K562 (cell line): ENCODE results near the gene CDH5. TPM values are rescaled to one million over a fixed set of nuclear protein-coding genes. Genes with fewer than 3 reads are reported as not detected.

Experiments
- ATAC-seq: fragments of 200-7000 bp; cut with Tn5 transposase; 3 replicates; pipeline ENCODE4 v1.9.1; 2020; ENCODE audit warnings: moderate library complexity
- BruUV-seq: library from RNA; stranded (reverse); fragments of 400-500 nt; replicated peaks from 2 replicates; lab custom pipeline; 2021; lab: Mats Ljungman, UMichigan
- CTCF ChIA-PET: fragments of 300-600 bp; formaldehyde crosslinking; extraction: SDS; loops from one replicate; lab custom pipeline; 2021; ENCODE audit warnings: low intra/inter-chr PET ratio; lab: Yijun Ruan, JAX
- POLR2A ChIA-PET: fragments of 300-600, 350-650 bp; sonication (Branson Sonifier 250); formaldehyde crosslinking; extraction: SDS; loops from one replicate; lab custom pipeline; 2021; ENCODE audit warnings: antibody characterized with exemption, inconsistent platforms; lab: Yijun Ruan, JAX
- DNase-seq, 4 experiments: peaks; one replicate each; pipeline versions ENCODE4 v3.0.0 to v3.0.0-alpha.2; 2011 to 2018; ENCODE audit warnings: low spot score in 3 of 4, mixed read lengths in 3 of 4; ENCODE audit errors: extremely low read depth in 1 of 4
- FAIRE-seq: peaks from 2 replicates; lab custom pipeline; 2011; peaks lifted over from hg19 to GRCh38; lab: Jason Lieb, UNC
- H2AFZ ChIP-seq: 2 replicates; pipeline ENCODE4 v1.6.0; 2011; ENCODE audit warnings: low read depth, low read length, control low read depth, inconsistent platforms
- H3K27ac ChIP-seq: fragments of 200-600 bp; 3 replicates; pipeline ENCODE4 v1.8.0; 2011; ENCODE audit warnings: low read depth, mild to moderate bottlenecking, control low read depth, inconsistent platforms, low read length, moderate library complexity, mixed read lengths; ENCODE audit errors: extremely low read depth
- H3K27me3 ChIP-seq, 2 experiments: fragments of 300-600 bp in 1 of 2; 2 replicates in 1 of 2; 3 replicates in 1 of 2; pipeline versions ENCODE4 v1.6.0 to v1.8.0; 2011; ENCODE audit warnings: inconsistent platforms in 2 of 2, low read length in 2 of 2, mild to moderate bottlenecking in 1 of 2, mixed read lengths in 1 of 2, moderate library complexity in 1 of 2; ENCODE audit not compliant: control insufficient read depth in 2 of 2, insufficient read depth in 2 of 2
- H3K36me3 ChIP-seq: fragments of 300-600 bp; 3 replicates; pipeline ENCODE4 v1.8.0; 2011; ENCODE audit warnings: mild to moderate bottlenecking, low read length, inconsistent platforms; ENCODE audit not compliant: control insufficient read depth, insufficient read depth
- H3K4me1 ChIP-seq, 2 experiments: fragments of 200-600 bp in 1 of 2; replicated peaks in 1 of 2; 2 replicates in 1 of 2; 3 replicates in 1 of 2; pipeline versions ENCODE4 v1.5.1 to v1.8.0; 2011; ENCODE audit warnings: inconsistent platforms in 2 of 2, low read length in 2 of 2, mild to moderate bottlenecking in 1 of 2, mixed read lengths in 1 of 2, moderate library complexity in 1 of 2; ENCODE audit not compliant: control insufficient read depth in 2 of 2, insufficient read depth in 2 of 2
- H3K4me2 ChIP-seq: 2 replicates; pipeline ENCODE4 v1.6.1; 2011; ENCODE audit warnings: low read length, control low read depth, inconsistent platforms, mixed read lengths; ENCODE audit not compliant: insufficient read depth
- H3K4me3 ChIP-seq: fragments of 200-600 bp; sonication (generic), shearing (Covaris generic); 2 replicates; pipeline ENCODE4 v1.5.1; 2016; ENCODE audit warnings: control low read depth, inconsistent platforms
- H3K79me2 ChIP-seq: fragments of 200-600 bp; 3 replicates; pipeline ENCODE4 v1.8.0; 2011; ENCODE audit warnings: low read length, inconsistent platforms; ENCODE audit not compliant: control insufficient read depth, insufficient read depth
- H3K9ac ChIP-seq, 2 experiments: 2 replicates each; pipeline versions ENCODE4 v1.6.0 to v1.6.1; 2011; ENCODE audit warnings: low read depth in 2 of 2, low read length in 2 of 2, control low read depth in 1 of 2, inconsistent platforms in 1 of 2, mild to moderate bottlenecking in 1 of 2, mixed read lengths in 1 of 2; ENCODE audit not compliant: insufficient read depth in 1 of 2
- H3K9me1 ChIP-seq: one replicate; pipeline ENCODE4 v1.6.0; 2011; ENCODE audit warnings: inconsistent platforms, mild to moderate bottlenecking, low read length, moderate library complexity; ENCODE audit not compliant: control insufficient read depth, insufficient read depth
- H3K9me3 ChIP-seq: replicated peaks from 2 replicates; pipeline ENCODE4 v1.5.1; 2011; ENCODE audit warnings: low read depth, low read length, inconsistent platforms; ENCODE audit not compliant: control insufficient read depth, insufficient read depth
- H4K20me1 ChIP-seq: replicated peaks from 2 replicates; pipeline ENCODE4 v1.6.1; 2011; ENCODE audit warnings: low read length, inconsistent platforms, mixed read lengths; ENCODE audit not compliant: control insufficient read depth, insufficient read depth
- ATF7 ChIP-seq: fragments of 450-650 bp; IDR thresholded peaks from 2 replicates; pipeline ENCODE4 v1.7.1; 2014; ENCODE audit warnings: mild to moderate bottlenecking, moderate library complexity
- FOXK1 ChIP-seq: sonication (generic); formaldehyde crosslinking; IDR thresholded peaks from 2 replicates; pipeline ENCODE4 v1.8.0; 2022; ENCODE audit warnings: missing genetic modification reagents, mild to moderate bottlenecking, borderline replicate concordance
- HDAC6 ChIP-seq: IDR thresholded peaks from 2 replicates; pipeline ENCODE4 v1.6.1; 2012; ENCODE audit warnings: low read depth, mild to moderate bottlenecking, control low read depth, inconsistent platforms, low read length, moderate library complexity
- HMGXB4 ChIP-seq: sonication (generic); formaldehyde crosslinking; IDR thresholded peaks from 2 replicates; pipeline ENCODE4 v1.8.1; 2023; ENCODE audit warnings: mild to moderate bottlenecking, missing genetic modification reagents
- KLF6 ChIP-seq: fragments of 250-450 bp; sonication (Bioruptor Pico); IDR thresholded peaks from 2 replicates; pipeline ENCODE4 v1.4.0; 2020; ENCODE audit warnings: mild to moderate bottlenecking, moderate library complexity, borderline replicate concordance
- LCOR ChIP-seq: sonication (generic); formaldehyde crosslinking; IDR thresholded peaks from 2 replicates; pipeline ENCODE4 v1.8.0; 2022; ENCODE audit warnings: mild to moderate bottlenecking, missing genetic modification reagents
- MTA2 ChIP-seq: fragments of 450-650 bp; IDR thresholded peaks from 2 replicates; pipeline ENCODE4 v1.6.1; 2016; ENCODE audit warnings: low read depth
- POLR2A ChIP-seq: fragments of 450-650 bp; conservative IDR thresholded peaks from 2 replicates; pipeline ENCODE4 v1.6.1; 2016
- PREB ChIP-seq: sonication (generic); formaldehyde crosslinking; IDR thresholded peaks from 2 replicates; pipeline ENCODE4 v1.8.1; 2023; ENCODE audit warnings: mild to moderate bottlenecking, missing genetic modification reagents
- RB1 ChIP-seq: fragments of 450-650 bp; IDR thresholded peaks from 2 replicates; pipeline ENCODE4 v1.6.1; 2017; ENCODE audit warnings: low read depth, mild to moderate bottlenecking
- TFAM ChIP-seq: fragments of 250-450 bp; sonication (Bioruptor Pico); conservative IDR thresholded peaks from 2 replicates; pipeline ENCODE4 v1.5.0; 2021; ENCODE audit warnings: mild to moderate bottlenecking, moderate library complexity
- WHSC1 ChIP-seq: IDR thresholded peaks from one replicate; pipeline ENCODE4 v1.6.1; 2012; ENCODE audit warnings: low read length, control low read depth, inconsistent platforms
- XRCC4 ChIP-seq: IDR thresholded peaks from one replicate; pipeline ENCODE4 v1.6.1; 2011; ENCODE audit not compliant: insufficient read depth, insufficient read length; ENCODE audit errors: extremely low read depth
- ZNF668 ChIP-seq: fragments of 250-450 bp; sonication (Bioruptor Pico); IDR thresholded peaks from 2 replicates; pipeline ENCODE4 v1.8.0; 2022; ENCODE audit warnings: mild to moderate bottlenecking, inconsistent platforms
- ZNF717 ChIP-seq: fragments of 250-450 bp; sonication (Bioruptor Pico); IDR thresholded peaks from 2 replicates; pipeline ENCODE4 v1.5.0; 2021
- WGBS: fragments of 100-300 bp; shearing (Covaris generic); methylation state at CpG from one replicate; pipeline ENCODE4 v1.1.6; 2016; ENCODE audit warnings: low coverage, mixed read lengths; ENCODE audit not compliant: insufficient coverage; ENCODE audit errors: missing lambda C conversion rate; 5-methylcytosine and 5-hydroxymethylcytosine counted together
- in situ Hi-C: fragments of 300-500 bp; cut with MboI; formaldehyde crosslinking; loops from 4 replicates; pipeline ENCODE4 v1.15.0; 2018; ENCODE audit warnings: inconsistent platforms, mixed read lengths
- intact Hi-C: fragments of 100-400 bp; cut with micrococcal nuclease; formaldehyde crosslinking; loops from 2 replicates; pipeline ENCODE4 v1.14.2; 2022
- polyA plus RNA-seq, 8 experiments: library from polyadenylated mRNA; depleted of rRNA in 4 of 8; stranded (reverse) in 5 of 8; unstranded in 3 of 8; fragments of >200 nt; fragmentation: Nextera tagmentation in 2 of 8; fragmentation: Illumina TruSeq in 1 of 8; extraction: Ambion mirVana in 2 of 8; extraction: Trizol in 1 of 8; gene quantifications; 2 replicates each; pipeline versions ENCODE4 v1.2.1 to v1.2.3, GENCODE V29; 2011 to 2014; ENCODE audit warnings: inconsistent platforms in 1 of 8, missing spikeins in 1 of 8
- total RNA-seq, 7 experiments: library from RNA; depleted of rRNA in 6 of 7; stranded (reverse); fragments of >200 nt in 6 of 7; fragmentation: Illumina TruSeq in 2 of 7; extraction: Trizol in 2 of 7; gene quantifications; 2 replicates each; pipeline versions ENCODE4 v1.2.1 to v1.2.3, GENCODE V29; 2011 to 2021; ENCODE audit warnings: low replicate concordance in 1 of 7

The CDH5 gene
- total and polyA plus RNA-seq, 9 of the 15 experiments (the other 6 are each of a cell fraction or from before 2014, with no cell fraction given): not detected

GRCh38 chr16:66405057-66405783 lies 38.7 kb downstream of the CDH5 start:
- 0% methylated on average over 2 of the region's 2 CpGs for WGBS
- no peak overlapping the region for H3K4me2 ChIP-seq
- CTCF ChIA-PET: interaction anchor here (1.1 to 2.5 kb wide), 2 partner anchors 184 to 203 kb away, joined by 3 to 22 read pairs; no protein-coding TSS in a partner anchor
- intact Hi-C loops (loop anchor here (5.0 to 10.0 kb wide), 3 partner anchors 202 to 522 kb away; partner anchors contain the start of gene RRAD), in situ Hi-C loops (loop anchor here (5.0 to 10.0 kb wide), 3 partner anchors 82 to 460 kb away; no protein-coding TSS in a partner anchor)
- no peak overlapping the region for H2AFZ ChIP-seq
- no peaks in the 10 kb centered on the region for H3K9me3 ChIP-seq
- peaks cover 15 to 31% of the 10 kb centered on the region in 2 experiments; a peak in 4 of 5 replicates for H3K27me3 ChIP-seq
- no peak for ATAC-seq
- no peak overlapping the region for H3K9ac ChIP-seq
- H3K4me1 ChIP-seq: peaks cover 0 to 14% of the 10 kb centered on the region in 2 experiments; a peak in 3 of 5 replicates
- H3K4me3 ChIP-seq: no peak overlapping the region
- H3K36me3 ChIP-seq: no peaks in the 10 kb centered on the region
- H3K27ac ChIP-seq: no peak overlapping the region
- TF ChIP-seq WHSC1: no peak
- TF ChIP-seq MTA2: no peak
- no peak for TF ChIP-seq RB1
- no peak for TF ChIP-seq LCOR (CRISPR knock-in tag)
- no peak for TF ChIP-seq HDAC6
- TF ChIP-seq HMGXB4: no peak
- TF ChIP-seq ATF7: no peak
- no peak for TF ChIP-seq FOXK1 (CRISPR knock-in tag)
- no peak for TF ChIP-seq PREB (CRISPR knock-in tag)
- TF ChIP-seq POLR2A: no peak
- TF ChIP-seq XRCC4: no peak
- no peak for TF ChIP-seq KLF6
- TF ChIP-seq ZNF717 (CRISPR knock-in tag): no peak
- no peak for TF ChIP-seq ZNF668 (CRISPR knock-in tag)
- TF ChIP-seq TFAM (CRISPR knock-in tag): no peak
- no peaks in the 10 kb centered on the region for H3K9me1 ChIP-seq
- 0 out of 2 replicates have a peak, but pooled peaks cover 7% of the 10 kb centered on the region for H4K20me1 ChIP-seq
- POLR2A ChIA-PET: interaction anchor here (0.5 to 1.1 kb wide), 3 partner anchors 122 to 283 kb away, joined by 3 read pairs; no protein-coding TSS in a partner anchor
- FAIRE-seq: no peak
- H3K79me2 ChIP-seq: no peaks in the 10 kb centered on the region
- BruUV-seq: no TSS peak
- DNase-seq: no peak
